GM23248 (cell line): Measurements from ENCODE around the gene QRICH2. TPM values are rescaled to one million over a fixed set of nuclear protein-coding genes. Genes with fewer than 3 reads are reported as not detected.
A peak's percentile ranks its signal among the peaks of the same experiment; 100 is the strongest.

Experiments
- DNase-seq: peaks from one replicate; pipeline ENCODE4 v3.0.0-alpha.2; 2015
- H2AFZ ChIP-seq: fragments of 200-600 bp; sonication (generic); 2 replicates; pipeline ENCODE4 v1.6.1; 2016; ENCODE audit warnings: antibody characterized with exemption
- H3F3A ChIP-seq: fragments of 200-600 bp; sonication (generic); 2 replicates; pipeline ENCODE4 v1.6.1; 2016; ENCODE audit warnings: mild to moderate bottlenecking, antibody characterized with exemption, mixed run types; ENCODE audit not compliant: insufficient read depth
- H3K27ac ChIP-seq: fragments of 200-600 bp; sonication (generic); 2 replicates; pipeline ENCODE4 v1.5.1; 2016; ENCODE audit warnings: mild to moderate bottlenecking
- H3K27me3 ChIP-seq: fragments of 200-600 bp; sonication (generic); replicated peaks from 2 replicates; pipeline ENCODE4 v1.6.1; 2016; ENCODE audit warnings: mild to moderate bottlenecking; ENCODE audit not compliant: insufficient read depth
- H3K36me3 ChIP-seq: fragments of 200-600 bp; sonication (generic); 2 replicates; pipeline ENCODE4 v1.6.1; 2016; ENCODE audit warnings: low read depth, mild to moderate bottlenecking
- H3K4me1 ChIP-seq: fragments of 200-600 bp; sonication (generic); 2 replicates; pipeline ENCODE4 v1.6.1; 2016; ENCODE audit warnings: mild to moderate bottlenecking; ENCODE audit not compliant: insufficient read depth
- H3K4me2 ChIP-seq: fragments of 200-600 bp; sonication (generic); one replicate; pipeline ENCODE4 v1.6.1; 2016; ENCODE audit warnings: mild to moderate bottlenecking; ENCODE audit not compliant: unreplicated experiment
- H3K4me3 ChIP-seq: fragments of 200-600 bp; sonication (generic); 2 replicates; pipeline ENCODE4 v1.5.1; 2016; ENCODE audit warnings: mild to moderate bottlenecking
- H3K79me2 ChIP-seq: fragments of 200-600 bp; sonication (generic); 2 replicates; pipeline ENCODE4 v1.6.1; 2016; ENCODE audit warnings: mild to moderate bottlenecking; ENCODE audit not compliant: insufficient read depth
- H3K9ac ChIP-seq: fragments of 200-600 bp; sonication (generic); 2 replicates; pipeline ENCODE4 v1.6.1; 2016; ENCODE audit warnings: mild to moderate bottlenecking
- H3K9me2 ChIP-seq: fragments of 200-600 bp; sonication (generic); 2 replicates; pipeline ENCODE4 v1.6.1; 2016; ENCODE audit warnings: mixed run types, mild to moderate bottlenecking, moderate library complexity; ENCODE audit not compliant: insufficient read depth
- H3K9me3 ChIP-seq: fragments of 200-600 bp; sonication (generic); one replicate; pipeline ENCODE4 v1.6.1; 2017; ENCODE audit warnings: low read depth
- H4K20me1 ChIP-seq: fragments of 200-600 bp; sonication (generic); 2 replicates; pipeline ENCODE4 v1.6.0; 2016; ENCODE audit not compliant: insufficient read depth
- EZH2 ChIP-seq: fragments of 200-600 bp; sonication (generic); IDR thresholded peaks from 2 replicates; pipeline ENCODE4 v1.6.1; 2018; ENCODE audit warnings: antibody characterized with exemption, mild to moderate bottlenecking; ENCODE audit not compliant: insufficient read depth, poor library complexity, severe bottlenecking
- EZH2phosphoT487 ChIP-seq: fragments of 200-600 bp; sonication (generic); IDR thresholded peaks from 2 replicates; pipeline ENCODE4 v1.6.1; 2018; ENCODE audit warnings: antibody characterized with exemption, moderate library complexity, mild to moderate bottlenecking, low read depth; ENCODE audit not compliant: insufficient read depth
- WGBS, 2 experiments: methylation state at CpG; one replicate each; pipeline ENCODE4 v1.1.6; 2015 to 2017; ENCODE audit warnings: low lambda C conversion rate in 2 of 2, low coverage in 1 of 2; ENCODE audit errors: missing lambda C conversion rate in 2 of 2; 5-methylcytosine and 5-hydroxymethylcytosine counted together
- in situ Hi-C: fragments of 300-500 bp; cut with MboI; formaldehyde crosslinking; loops from 2 replicates; pipeline ENCODE4 v1.15.0; 2020
- polyA plus RNA-seq: library from polyadenylated mRNA; unstranded; fragments of >200 nt; fragmentation: Nextera tagmentation; extraction: Ambion mirVana; gene quantifications from 2 replicates; pipeline ENCODE4 v1.2.1, GENCODE V29; 2016
- total RNA-seq: library from RNA; depleted of rRNA; stranded (reverse); fragments of >200 nt; shearing (Covaris generic); gene quantifications from 2 replicates; pipeline ENCODE4 v1.2.3, GENCODE V29; 2014

The QRICH2 gene
- total and polyA plus RNA-seq, 2 experiments from 2014 or later, result 1.3 to 4.0 TPM

- Histone ChIP-seq H3K4me2 (peak overlapping the region; percentile 81), H3K9ac (peak overlapping the region; percentile 56), H3K4me3 (peak overlapping the region; percentile 48), H3F3A (peaks cover 7% of the 10 kb centered on the region), H3K27ac (peak overlapping the region; percentile 70), H4K20me1 (no peaks in the 10 kb centered on the region), H2AFZ (peak overlapping the region; percentile 32; the same call in 1 of the 2 replicates), H3K36me3 (no peaks in the 10 kb centered on the region), H3K79me2 (peaks cover 39% of the 10 kb centered on the region), H3K9me3 (no peaks in the 10 kb centered on the region), H3K27me3 (no peaks in the 10 kb centered on the region), H3K4me1 (peaks cover 22% of the 10 kb centered on the region), H3K9me2 (no peaks in the 10 kb centered on the region)
- DNase-seq, result no peak
- in situ Hi-C loops, result no loop called here
- TF ChIP-seq EZH2 (no peak), EZH2phosphoT487 (no peak)
- WGBS, 2 experiments, result 39 to 40% methylated on average over 9 of the region's 9 CpGs
Observed at GRCh38 chr17:76264425-76264754, 43.7 kb downstream of the QRICH2 start.

GRCh38 chr17:76263896-76264295 lies 44.2 kb downstream of the QRICH2 start:
- Histone ChIP-seq H3K4me3 (no peak overlapping the region), H3K9me2 (no peaks in the 10 kb centered on the region), H3K4me1 (peaks cover 22% of the 10 kb centered on the region), H3K4me2 (no peak overlapping the region), H3K79me2 (peaks cover 34% of the 10 kb centered on the region), H3K27ac (peak overlapping the region; percentile 70), H2AFZ (no peak overlapping the region; the same call in 1 of the 2 replicates), H3F3A (peaks cover 7% of the 10 kb centered on the region), H3K36me3 (no peaks in the 10 kb centered on the region), H3K9ac (peak overlapping the region; percentile 56; the same call in 1 of the 2 replicates), H3K27me3 (no peaks in the 10 kb centered on the region), H3K9me3 (no peaks in the 10 kb centered on the region), H4K20me1 (no peaks in the 10 kb centered on the region)
- WGBS, 2 experiments, result 97 to 98% methylated on average over 5 of the region's 5 CpGs
- TF ChIP-seq EZH2 (no peak), EZH2phosphoT487 (no peak)
- in situ Hi-C loops, result no loop called here
- no peak for DNase-seq

GRCh38 chr17:76262732-76263344 lies 45.2 kb downstream of the QRICH2 start:
- no peak for TF ChIP-seq EZH2
- TF ChIP-seq EZH2phosphoT487, result no peak
- no peaks in the 10 kb centered on the region for H3K9me2 ChIP-seq
- H2AFZ ChIP-seq, result no peak overlapping the region
- peaks cover 23% of the 10 kb centered on the region for H3K79me2 ChIP-seq
- H3K27ac ChIP-seq, result no peak overlapping the region
- no peak for DNase-seq
- H3F3A ChIP-seq, result peaks cover 7% of the 10 kb centered on the region
- no peaks in the 10 kb centered on the region for H4K20me1 ChIP-seq
- in situ Hi-C loops, result no loop called here
- WGBS, 2 experiments, result 85 to 88% methylated on average over 9 of the region's 9 CpGs
- no peak overlapping the region for H3K9ac ChIP-seq
- H3K36me3 ChIP-seq, result no peaks in the 10 kb centered on the region
- no peak overlapping the region for H3K4me3 ChIP-seq
- no peaks in the 10 kb centered on the region for H3K9me3 ChIP-seq
- no peak overlapping the region for H3K4me2 ChIP-seq
- peaks cover 16% of the 10 kb centered on the region for H3K4me1 ChIP-seq
- no peaks in the 10 kb centered on the region for H3K27me3 ChIP-seq

GRCh38 chr17:76261421-76262215 lies 46.5 kb downstream of the QRICH2 start:
- Histone ChIP-seq H3K9me3 (no peaks in the 10 kb centered on the region), H3K27me3 (no peaks in the 10 kb centered on the region), H3K79me2 (peaks cover 11% of the 10 kb centered on the region), H4K20me1 (no peaks in the 10 kb centered on the region), H3K9ac (no peak overlapping the region), H3K27ac (no peak overlapping the region), H2AFZ (no peak overlapping the region), H3F3A (peaks cover 7% of the 10 kb centered on the region), H3K4me1 (peaks cover 9% of the 10 kb centered on the region), H3K4me2 (no peak overlapping the region), H3K4me3 (no peak overlapping the region), H3K9me2 (no peaks in the 10 kb centered on the region), H3K36me3 (no peaks in the 10 kb centered on the region)
- WGBS, 2 experiments, result 81 to 85% methylated on average over 21 to 23 of the region's 23 CpGs
- DNase-seq, result no peak
- in situ Hi-C loops, result no loop called here
- TF ChIP-seq EZH2 (no peak), EZH2phosphoT487 (no peak)
